HG03103 (cell line): ENCODE results near the gene TLE3.
A peak's percentile ranks its signal among the peaks of the same experiment; 100 is the strongest.

Source experiments
- ATAC-seq: cut with Tn5 transposase; IDR thresholded peaks from one replicate; pipeline ENCODE4 v1.9.1; 2021; ENCODE audit warnings: low read depth; ENCODE audit not compliant: unreplicated experiment

TLE3 gene

DNA sequence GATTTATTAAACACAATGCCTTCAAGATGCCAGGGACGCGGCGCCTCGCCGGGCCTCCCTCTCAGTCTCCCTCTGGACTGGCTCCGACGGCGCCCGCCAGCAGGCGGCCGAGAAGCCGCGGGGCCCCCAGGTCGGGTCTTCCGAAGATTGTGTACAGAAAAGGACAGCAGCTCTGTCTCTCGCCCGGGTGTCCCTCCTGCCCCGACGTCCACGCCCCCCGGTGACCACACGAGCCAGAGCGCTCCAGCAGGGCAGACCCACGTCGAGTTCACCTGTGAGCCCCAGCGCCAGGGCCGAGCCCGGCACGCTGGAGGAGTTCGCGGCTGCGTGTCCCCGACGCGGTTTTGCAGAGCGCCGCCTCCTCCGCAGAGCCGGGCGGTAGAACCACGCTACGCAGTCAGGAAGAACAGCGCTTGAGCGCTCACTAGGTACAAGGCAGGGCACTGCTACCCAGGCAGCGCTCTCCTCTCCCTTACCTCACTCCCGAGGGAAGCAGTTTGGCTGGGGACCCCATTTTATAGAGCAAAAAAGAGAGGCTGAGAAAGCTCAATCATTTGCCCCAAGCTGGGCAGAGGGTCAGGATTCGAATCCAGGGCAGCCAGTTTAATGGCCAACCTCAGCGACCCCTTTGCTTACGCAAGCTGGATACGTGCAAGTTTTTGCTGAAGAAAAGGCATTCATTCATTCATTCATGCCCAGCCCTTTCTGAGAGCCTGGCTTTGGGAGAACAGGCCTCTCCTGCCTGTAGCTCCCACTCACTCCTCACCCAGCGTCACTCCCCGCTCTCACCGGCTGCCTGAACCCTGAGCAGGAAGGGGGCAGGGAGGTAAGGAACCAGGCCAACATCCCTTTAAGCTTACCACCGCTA is 3.0 kb upstream of the TLE3 start:
- ATAC-seq = no peak

DNA sequence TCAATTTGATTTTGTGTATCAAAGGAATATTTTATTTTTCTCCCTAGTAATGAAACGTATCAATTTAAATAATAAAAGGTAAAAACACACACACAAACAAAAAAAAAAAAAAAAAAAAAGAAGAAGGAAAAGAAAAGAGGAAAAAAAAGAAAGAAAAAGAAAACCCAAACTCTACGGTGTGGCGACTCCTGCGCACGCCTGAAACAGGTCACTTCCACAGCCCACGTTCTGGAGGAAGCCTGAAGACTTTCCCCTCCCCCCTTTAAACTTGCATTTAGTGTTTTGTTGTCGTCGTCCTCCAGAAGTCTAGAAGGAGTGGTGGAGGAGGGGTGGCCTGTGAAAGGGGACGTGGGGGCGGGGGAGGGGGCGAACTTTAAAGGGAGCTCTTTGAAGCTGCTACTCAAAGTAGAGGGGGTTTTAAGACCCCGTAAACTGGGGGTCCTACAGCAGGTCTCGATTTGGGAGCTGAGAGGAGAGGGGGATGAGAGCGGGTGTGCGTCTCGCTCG is 2.3 kb upstream of the TLE3 start:
- no peak for ATAC-seq

DNA sequence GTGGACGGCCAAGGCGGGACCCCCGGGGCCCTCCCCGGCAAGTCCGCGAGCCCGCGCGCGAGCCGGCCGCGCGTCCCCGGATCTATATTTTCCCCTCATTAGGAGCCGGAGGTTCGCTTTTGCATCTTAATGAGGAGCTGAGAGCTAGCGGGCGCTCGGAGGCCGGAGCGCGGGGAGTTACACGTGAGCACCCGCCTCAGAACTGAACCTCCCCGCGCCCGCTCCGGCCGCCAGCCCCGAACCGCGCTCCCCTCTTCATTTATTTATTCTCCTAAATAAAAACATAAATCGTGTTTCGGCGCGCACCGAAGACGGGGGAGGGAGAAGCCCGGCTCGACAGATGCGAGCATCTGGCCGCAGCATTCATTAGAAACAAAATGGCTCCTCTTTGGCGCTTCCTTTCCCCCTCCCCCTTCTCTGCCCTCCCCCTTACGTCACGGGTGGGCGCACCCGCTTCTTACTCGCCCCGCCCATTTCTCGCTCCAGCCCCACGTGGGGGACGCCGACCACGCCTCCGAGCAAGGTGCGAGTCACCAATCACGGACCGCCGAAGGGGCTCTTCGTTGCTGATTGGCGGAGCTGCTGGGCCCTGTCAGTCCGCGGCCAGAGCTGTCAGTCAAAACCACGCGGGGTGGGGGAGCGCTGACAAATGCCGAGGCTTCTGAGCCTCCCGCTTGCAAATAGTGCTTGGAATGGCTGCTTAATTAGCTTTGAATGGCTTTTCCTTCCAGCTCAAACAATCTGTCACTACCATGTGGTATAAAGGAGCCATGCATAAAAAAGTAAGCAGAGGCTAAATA is 1.6 kb upstream of the TLE3 start:
- peak; percentile 58 for ATAC-seq

DNA sequence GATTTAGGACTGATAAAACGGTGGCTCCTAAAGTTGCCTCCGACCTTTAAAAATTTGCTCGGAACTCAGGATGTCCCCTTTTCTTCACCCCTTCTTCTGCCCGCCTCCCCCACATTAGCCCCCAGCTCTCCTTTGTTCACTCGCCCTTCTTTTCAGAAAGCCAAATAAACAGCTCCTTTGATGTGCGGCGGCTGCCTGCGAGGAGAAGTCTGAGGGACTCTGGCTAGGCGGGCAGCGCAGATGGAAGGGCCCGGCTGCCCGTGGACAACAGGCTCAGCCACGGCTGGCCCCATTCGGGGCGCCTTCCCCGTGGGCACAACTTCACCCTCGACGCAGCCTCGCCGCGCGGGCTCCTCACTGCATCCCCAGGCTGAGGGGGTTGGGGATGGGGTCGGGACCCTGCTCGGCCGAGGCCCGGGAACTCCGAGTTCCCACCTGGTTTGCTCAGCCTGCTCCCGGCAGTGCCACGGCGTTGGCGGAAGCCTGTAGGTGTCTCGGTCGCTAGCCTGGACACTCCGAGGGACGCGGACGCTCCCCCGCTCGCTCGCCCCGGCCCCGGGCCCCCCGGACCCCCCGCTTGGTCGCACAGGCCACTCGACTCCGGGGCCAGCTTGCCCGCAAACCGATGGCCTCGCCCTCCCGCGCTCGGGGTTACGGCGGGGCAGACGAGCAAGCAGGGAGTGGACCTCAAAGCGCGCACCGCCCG is 897 bp upstream of the TLE3 start:
- ATAC-seq = no peak

DNA sequence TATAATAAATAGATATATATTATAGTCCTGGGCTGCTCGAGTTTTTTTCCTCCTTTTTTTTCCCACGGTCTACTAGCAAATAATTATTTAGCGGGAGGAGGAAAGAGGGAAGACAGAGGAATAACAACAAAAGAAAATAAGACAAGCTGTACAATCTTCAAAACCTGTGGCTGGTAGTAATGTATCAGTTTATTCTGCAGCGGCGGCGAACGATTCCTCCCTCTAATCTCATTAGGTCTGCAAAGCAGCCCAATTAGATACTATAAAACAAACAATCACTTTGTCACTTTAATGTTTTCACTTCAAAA is 390 bp upstream of the TLE3 start:
- no peak for ATAC-seq

DNA sequence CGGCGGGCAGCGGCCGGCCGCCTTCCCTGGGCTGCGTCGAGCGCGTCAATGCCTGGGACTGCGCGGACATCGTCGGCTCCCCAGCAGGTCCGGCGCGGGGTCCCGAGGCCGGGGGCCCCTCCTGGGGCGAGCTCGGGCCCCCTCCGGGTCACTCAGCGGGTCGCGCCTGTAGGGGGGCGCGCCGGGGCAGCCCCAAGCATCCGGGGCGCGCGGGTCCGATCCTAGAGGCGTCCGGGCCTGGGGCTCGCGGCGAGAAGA is 725 bp downstream of the TLE3 start:
- ATAC-seq = no peak

DNA sequence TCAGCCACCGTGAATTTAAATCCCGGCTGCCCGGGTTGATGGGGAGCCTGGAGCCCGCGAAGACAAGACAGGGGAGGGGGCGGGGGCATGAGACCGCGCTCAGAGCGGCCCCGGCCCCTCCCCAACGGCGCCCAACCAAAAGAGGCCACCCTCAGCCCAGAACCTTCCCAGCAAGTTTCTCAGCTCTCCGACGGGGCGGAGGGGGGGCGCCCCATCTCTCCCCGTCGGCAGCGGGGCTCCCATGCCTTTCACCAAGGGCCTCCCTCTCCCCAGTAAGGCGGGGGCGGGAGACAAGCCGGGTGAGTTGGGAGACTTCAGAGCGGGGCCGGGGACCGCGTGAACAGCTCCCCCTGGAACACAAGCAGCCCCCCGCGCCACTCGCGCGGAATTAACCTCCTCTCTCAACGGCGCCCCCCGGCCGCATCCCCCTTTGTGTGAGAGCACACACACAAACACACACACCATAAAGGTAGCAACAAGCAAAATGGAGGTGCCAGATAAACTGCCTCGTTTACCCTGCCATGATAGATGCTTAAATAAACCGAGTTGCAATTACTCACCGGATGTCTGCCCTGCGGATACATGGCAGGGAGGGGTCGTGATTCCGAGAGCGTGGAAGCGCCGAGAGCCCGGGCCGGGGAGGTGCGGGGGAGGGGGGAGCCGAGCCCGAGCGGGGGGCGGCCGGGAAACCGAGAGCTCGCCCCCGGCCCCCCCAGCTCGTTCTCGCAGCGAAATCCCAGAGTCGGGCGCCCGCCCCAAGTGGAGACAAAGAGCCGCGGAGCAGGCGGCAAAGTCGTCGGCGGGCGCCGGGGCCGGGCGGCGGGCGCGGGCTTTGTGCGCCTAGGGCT is 1.3 kb downstream of the TLE3 start:
- no peak for ATAC-seq

DNA sequence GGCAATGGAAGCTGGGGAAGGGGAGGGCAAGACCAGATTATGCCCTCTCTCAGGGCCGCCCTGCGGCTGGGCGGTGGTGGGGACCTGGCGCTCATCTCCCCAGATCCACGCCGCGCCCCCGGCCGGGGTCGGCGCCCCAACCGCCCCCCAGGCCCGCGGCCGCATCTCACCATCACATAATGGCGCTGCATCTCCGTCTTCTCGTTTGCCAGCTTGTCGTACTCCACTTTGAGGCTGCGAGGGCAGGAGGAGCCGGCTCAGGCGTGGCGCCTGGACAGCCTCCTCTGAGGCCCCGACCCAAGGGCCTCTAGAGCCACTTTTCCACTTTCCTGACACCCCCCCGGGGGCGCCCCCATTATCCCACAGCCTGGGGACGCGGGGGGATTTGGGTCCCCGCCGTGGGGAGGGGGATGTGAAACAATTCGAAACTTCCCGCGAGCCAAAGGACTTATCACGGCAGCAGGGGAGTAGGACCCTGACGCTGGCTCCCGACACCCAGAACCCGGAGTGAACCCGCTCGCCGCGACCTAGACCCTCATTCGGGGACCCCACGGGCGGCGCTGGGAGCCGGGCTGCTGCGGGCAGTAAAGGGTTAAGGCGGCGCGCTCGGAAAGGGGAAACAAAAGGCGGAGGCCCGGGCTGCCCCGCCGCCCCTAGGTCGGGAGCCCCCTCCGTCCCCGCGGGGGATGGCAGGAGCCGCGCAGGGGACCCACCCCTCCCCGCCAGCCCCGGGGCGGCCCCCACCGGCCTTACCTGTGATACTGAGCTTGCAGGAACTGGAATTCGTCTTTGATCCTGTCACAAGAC is 2.1 kb downstream of the TLE3 start:
- no peak for ATAC-seq

DNA sequence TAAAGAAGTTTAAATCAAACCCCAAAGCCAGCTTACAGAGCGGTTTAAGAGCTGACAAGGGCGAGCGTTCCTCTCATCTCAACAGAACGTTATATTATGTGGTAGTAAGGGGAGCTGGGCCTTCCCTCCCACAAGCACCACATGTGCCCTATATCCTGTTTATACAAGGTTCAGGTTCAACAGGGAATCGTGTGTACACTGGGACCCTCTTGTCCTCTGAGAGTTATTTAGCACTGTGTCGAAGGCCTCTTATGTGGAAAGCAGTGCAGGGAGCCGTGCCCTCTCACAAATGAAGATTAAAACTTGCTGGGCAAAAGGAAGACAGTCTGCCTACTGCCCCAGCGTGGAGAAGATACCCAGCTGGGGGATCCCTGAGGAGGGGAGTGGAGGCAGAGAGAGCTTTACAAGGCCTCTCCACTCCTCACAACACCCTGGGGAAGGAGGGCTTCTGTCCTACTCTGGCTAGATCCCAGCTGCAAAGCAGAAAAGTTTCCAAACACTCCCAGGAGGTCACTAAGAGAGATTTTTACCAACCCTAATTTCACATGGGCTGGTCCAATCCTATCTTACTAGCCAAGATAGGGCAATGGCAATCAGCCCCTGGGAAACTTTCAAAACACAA is 2.9 kb downstream of the TLE3 start:
- no peak for ATAC-seq

DNA sequence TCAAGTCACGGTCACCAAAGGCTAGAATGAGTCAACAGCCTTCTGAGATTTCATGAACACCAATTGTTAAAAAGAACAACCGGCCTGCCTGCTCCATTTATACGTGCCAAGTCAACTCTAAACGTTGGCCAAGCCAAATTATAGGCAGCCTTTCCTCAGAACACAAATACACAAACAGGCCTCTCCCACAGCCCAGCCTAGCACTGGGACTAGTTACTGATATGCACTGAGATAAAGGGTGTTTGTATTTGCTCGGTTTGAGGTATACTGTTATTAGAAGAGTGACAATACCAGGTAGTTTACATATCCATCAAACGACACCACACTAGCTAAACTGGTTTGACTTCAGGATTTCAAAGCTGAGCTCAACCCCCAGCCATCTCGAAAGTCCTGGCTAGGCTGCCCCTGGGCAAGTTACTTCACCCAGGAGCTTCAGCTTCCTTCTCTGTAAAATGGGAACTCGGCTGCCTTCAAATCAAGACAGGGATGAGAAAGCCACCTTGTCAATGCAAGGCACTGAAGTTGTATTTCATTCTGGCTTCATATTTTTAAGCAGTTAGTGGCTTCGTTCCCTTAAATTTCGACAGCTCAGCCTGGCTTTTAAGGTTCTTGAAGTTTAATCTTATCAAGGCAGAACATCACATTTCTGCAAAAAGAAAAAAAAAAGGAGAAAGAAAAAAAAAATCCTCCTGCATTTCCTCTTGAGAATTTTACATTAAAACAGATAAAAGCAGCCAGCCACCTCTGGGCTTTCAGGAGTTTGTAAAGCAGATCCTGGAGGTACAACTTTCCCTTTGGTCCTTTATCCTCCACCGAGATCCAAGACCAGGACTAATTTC is 4.0 kb downstream of the TLE3 start:
- ATAC-seq = no peak

DNA sequence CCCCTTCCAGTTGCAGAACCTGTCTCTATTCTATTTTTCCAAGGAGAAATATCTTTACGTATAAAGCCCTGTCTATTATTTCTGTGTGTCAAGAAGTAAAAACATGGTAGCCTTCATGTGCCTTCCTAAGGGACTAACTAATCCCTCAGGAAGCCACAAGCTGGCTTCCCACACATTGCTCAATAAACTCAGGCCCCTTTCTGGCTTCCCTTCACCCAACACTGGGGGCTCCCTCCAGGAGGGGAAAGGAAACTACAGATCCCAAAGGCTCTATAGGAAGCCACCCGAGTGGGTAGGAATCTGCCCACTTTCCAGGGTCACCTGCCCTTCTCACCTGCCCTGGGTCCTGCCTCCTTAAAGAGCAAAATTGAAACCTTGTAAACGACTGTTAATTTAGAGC is 4.6 kb downstream of the TLE3 start:
- no peak for ATAC-seq

DNA sequence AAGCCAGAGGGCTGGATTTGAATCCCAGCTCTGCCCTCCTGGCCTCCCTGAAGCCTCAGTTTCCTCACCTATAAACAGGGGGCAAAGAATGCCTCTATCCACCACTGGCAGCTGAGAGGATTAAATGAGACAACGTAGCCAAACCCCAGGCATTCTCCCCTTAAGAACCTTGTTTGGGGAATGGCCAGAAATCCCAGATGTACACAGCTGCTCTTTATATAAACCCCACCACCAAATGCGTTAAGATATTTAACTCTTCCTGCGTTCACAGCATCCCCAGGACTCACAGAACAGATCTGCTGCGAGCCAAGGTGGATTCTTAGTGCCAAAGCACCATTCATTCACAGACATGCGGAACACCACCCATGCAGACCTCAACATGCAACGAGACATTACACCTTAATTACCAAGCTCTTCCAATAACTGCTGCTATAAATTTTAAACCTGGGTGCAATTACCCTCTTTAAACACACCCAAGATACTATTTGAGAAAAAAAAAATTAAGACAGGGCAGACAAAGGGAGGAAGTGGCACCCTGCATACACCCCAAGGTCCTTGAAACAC is 5.2 kb downstream of the TLE3 start:
- ATAC-seq = no peak

DNA sequence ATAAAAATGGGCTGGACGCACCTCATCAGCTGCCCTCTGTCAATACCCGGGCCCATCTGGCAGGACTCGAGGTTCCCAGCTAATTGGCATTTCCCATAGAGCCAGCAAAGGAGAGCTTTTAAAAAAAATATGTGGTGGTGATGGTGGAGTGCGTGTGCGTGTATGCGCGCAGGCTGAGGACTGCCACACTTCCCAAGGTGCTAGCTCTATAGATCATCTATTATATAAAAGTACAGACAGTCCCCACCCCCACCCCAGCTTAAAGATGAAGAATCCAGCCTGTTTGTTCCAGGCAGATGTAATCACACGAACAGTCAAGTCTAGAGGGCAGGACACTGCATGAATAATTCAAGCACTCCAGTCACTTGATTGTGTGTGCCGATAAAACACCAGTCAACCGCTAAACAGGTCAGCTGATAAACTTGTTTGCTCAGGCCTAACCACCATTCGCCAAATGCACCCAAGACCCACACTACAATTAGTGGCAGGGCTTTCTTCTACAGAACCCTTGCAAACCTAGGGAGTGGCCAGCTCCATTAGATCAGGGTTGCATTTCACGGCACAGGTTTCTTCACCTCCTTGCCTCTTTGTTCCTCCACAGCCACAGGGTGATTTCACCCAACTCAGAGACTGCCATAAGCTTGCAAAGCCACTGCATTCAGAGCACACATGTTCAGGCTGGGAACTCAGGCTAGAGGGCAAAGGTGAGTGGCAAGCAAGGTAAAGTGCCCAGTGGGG is 5.8 kb downstream of the TLE3 start:
- no peak for ATAC-seq

DNA sequence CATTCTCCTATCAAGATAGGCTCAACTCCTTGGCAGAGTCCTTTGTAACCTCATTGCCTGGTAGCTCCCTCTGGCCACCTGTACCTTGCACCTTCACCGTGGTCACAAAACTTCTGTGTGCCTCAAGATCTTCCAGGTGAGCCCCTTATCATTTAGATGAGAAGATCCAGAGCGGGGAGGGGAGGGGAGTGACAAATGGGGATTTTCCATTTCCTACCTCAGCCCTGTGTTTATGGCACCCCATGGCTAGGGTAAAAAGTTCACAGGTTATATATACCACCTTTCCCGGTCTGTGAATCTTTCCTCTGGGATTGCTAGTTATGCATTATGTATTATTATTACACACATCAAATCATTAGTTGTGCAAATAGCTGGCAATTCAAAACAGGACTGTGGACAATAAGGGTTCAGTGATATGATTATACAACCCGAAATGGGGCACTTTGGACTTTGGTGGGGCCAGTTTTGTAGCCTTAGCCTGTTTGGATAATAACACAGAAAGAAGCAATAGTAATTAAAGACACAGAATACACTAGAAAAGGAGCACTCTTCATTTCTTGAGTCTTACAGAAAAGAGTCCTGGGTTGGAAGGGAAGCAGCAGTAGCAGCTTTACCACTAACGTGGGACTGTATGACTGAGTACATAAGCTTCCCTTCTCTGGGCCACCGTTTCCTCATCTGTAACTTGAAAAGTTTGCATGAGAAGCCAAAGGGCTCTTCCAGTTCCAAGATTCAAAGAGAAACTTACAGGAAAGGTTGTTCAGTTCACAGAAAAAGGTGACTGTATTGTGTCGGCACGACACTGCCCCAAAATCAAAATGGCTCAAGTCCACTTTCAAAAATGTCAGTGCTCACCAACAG is 7.1 kb downstream of the TLE3 start:
- ATAC-seq = no peak

DNA sequence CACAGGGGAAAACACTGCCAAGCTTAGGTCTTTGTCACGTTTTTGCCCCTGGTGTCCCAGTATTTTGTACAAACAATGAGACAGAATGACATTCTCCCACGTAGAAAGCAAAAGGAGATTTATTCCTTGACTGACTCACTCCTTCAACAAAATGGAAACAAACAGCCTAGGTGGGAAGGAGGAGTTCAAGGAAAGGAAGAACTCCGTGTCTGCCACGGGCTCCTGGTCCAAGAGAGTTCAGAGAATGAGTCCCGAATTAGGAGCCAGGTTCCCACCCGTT is 8.1 kb downstream of the TLE3 start:
- ATAC-seq = no peak

DNA sequence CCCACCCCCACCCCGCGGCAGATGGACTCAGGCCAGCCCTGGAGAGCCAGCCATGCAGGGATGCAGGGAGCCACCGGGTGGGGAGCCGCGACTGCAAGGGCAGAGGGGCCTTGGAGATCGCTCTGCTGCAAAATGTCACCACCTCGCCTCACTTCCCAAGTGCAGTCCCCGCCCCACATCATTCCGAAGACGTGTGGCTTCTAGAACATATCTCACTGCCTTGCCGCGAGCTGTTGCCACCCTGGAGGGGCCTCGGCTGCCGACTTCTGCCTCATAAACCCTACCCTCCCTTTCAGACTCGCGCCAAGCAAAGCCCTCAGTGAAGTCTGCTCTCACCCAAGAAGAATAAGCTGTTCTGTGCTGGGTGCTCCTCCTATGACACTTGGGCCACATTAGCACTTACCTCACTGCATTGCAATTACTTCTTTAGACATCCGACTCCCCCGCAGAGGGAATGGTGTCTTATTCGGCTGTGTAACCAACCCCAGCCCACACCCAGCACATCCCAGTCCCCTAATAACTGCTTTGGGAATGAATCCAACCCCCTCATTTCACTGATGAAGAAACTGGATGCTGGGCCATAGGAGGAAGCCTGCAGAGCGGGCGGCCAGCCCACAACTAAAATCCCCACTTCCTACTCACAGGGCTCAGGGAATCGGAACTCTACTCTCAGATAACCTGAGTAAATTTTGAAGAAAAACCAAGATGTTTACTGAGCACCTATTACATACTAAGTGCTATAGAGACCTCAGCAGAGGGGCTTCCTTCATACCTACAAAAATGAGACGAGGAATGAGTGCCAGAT is 8.6 kb downstream of the TLE3 start:
- ATAC-seq = no peak
